Stimulated activated naive B cell treated with anti-CD40 and anti-IgM and Interleukin-4, amounts not matched to agents 10 μg/mL and 1 μg/mL and 100 μg/mL, for 72 hours (primary cell): ENCODE results near the gene AOX1.
"Not testable (repeated sequence)": the region's sequence is repeated elsewhere in the genome, so short reads cannot be mapped to it uniquely, and the experiment has no call there.

Source experiments
- ATAC-seq, 2 donors: fragments of 150-1000 bp; cut with Tn5 transposase; replicated peaks; 2 replicates each; pipeline ENCODE4 v1.10.0; 2021; ENCODE audit warnings: moderate library complexity in 1 of 2
- DNase-seq: peaks from one replicate; pipeline ENCODE4 v3.0.0; 2021
- H3K27ac Mint-ChIP-seq: one replicate; pipeline ENCODE4 v1.8.0; 2022; ENCODE audit warnings: mild to moderate bottlenecking, mixed read lengths
- H3K27me3 Mint-ChIP-seq, 2 donors: one replicate each; pipeline ENCODE4 v1.8.0; 2022; ENCODE audit warnings: mixed read lengths in 2 of 2
- H3K36me3 Mint-ChIP-seq, 2 donors: one replicate each; pipeline ENCODE4 v1.8.0; 2022; ENCODE audit warnings: mixed read lengths in 2 of 2, mild to moderate bottlenecking in 1 of 2
- H3K4me1 Mint-ChIP-seq, 2 donors: one replicate each; pipeline ENCODE4 v1.8.0; 2022; ENCODE audit warnings: mixed read lengths in 2 of 2, mild to moderate bottlenecking in 1 of 2
- H3K4me3 Mint-ChIP-seq, 2 donors: one replicate each; pipeline ENCODE4 v1.8.0; 2022; ENCODE audit warnings: mild to moderate bottlenecking in 2 of 2, mixed read lengths in 2 of 2, moderate library complexity in 1 of 2
- H3K9me3 Mint-ChIP-seq, 2 donors: one replicate each; pipeline ENCODE4 v1.8.0; 2022; ENCODE audit warnings: mixed read lengths in 2 of 2, mild to moderate bottlenecking in 1 of 2

The AOX1 gene

GRCh38 chr2:200677171-200677570, 91.4 kb downstream of the AOX1 start:
- DNase-seq (no peak), ATAC-seq (no peak)
- no peaks in the 10 kb centered on the region for H3K9me3 Mint-ChIP-seq
- no peak overlapping the region for H3K4me3 Mint-ChIP-seq
- H3K27me3 Mint-ChIP-seq: peaks cover 0 to 9% of the 10 kb centered on the region in 2 donors
- H3K4me1 Mint-ChIP-seq: no peaks in the 10 kb centered on the region
- H3K36me3 Mint-ChIP-seq: no peaks in the 10 kb centered on the region
- no peak overlapping the region for H3K27ac Mint-ChIP-seq

GRCh38 chr2:200677721-200678532, 92.1 kb downstream of the AOX1 start:
- no peaks in the 10 kb centered on the region for H3K9me3 Mint-ChIP-seq
- H3K27ac Mint-ChIP-seq: no peak overlapping the region
- H3K27me3 Mint-ChIP-seq: peaks cover 0 to 9% of the 10 kb centered on the region in 2 donors
- no peak for DNase-seq
- H3K36me3 Mint-ChIP-seq: no peaks in the 10 kb centered on the region
- H3K4me3 Mint-ChIP-seq: no peak overlapping the region
- H3K4me1 Mint-ChIP-seq: no peaks in the 10 kb centered on the region
- no peak for ATAC-seq

GRCh38 chr2:200679127-200679526, 93.3 kb downstream of the AOX1 start:
- no peak overlapping the region for H3K4me3 Mint-ChIP-seq
- no peaks in the 10 kb centered on the region for H3K27me3 Mint-ChIP-seq
- no peaks in the 10 kb centered on the region for H3K36me3 Mint-ChIP-seq
- no peaks in the 10 kb centered on the region for H3K4me1 Mint-ChIP-seq
- H3K27ac Mint-ChIP-seq: no peak overlapping the region
- no peak for DNase-seq
- ATAC-seq: no peak
- H3K9me3 Mint-ChIP-seq: no peaks in the 10 kb centered on the region

DNA sequence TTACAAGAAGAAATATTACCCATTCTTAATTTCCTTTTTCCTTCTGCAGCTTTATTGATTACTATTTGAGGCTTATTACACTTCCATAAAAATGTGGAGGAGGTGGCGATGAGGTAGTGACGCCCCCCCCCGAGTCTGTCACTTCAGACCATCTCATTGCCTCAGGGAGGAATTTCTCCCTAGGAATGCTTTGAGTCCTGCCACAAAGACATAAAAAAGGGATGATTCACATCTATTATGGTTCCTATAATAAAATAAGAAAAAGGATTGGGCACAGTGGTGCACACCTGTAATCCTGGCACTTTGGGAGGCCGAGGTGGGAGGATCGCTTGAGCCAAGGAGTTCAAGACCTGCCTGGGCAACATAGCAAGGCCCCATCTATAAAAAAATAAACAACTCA, 93.7 kb downstream of the AOX1 start:
- Mint-ChIP-seq H3K4me1 (no peaks in the 10 kb centered on the region), H3K36me3 (no peaks in the 10 kb centered on the region), H3K9me3 (no peaks in the 10 kb centered on the region), H3K4me3 (no peak overlapping the region), H3K27ac (no peak overlapping the region), H3K27me3 (no peaks in the 10 kb centered on the region)
- DNase-seq: no peak
- ATAC-seq: no peak

DNA sequence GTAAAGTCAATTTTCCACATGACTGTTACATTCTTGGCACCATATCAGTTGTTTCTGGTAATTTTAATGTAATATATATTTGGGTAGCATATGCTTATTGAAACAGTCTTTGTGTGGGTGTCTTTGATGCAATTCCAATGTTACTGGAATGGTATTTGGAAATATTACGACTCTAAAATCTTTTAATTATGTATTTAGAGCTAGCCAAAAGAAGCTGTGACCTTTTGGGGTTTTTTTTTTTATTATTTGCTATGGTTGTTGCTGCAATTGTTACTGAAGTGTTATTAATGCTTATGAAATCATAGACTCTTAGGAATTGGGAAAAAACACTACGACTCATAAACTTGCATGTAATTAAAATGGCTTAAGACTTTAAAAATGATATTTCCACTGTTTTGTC, 95.9 kb downstream of the AOX1 start:
- no peak for DNase-seq

GRCh38 chr2:200682407-200682806, 96.6 kb downstream of the AOX1 start:
- not testable (repeated sequence) for ATAC-seq, DNase-seq, H3K4me3 Mint-ChIP-seq, H3K9me3 Mint-ChIP-seq, H3K27ac Mint-ChIP-seq, H3K4me1 Mint-ChIP-seq, H3K36me3 Mint-ChIP-seq, H3K27me3 Mint-ChIP-seq

More for the DNA sequence above, 95.9 kb downstream of the AOX1 start:
- Mint-ChIP-seq H3K36me3 (no peaks in the 10 kb centered on the region), H3K27ac (no peak overlapping the region), H3K4me1 (no peaks in the 10 kb centered on the region), H3K27me3 (no peaks in the 10 kb centered on the region), H3K4me3 (no peak overlapping the region), H3K9me3 (no peaks in the 10 kb centered on the region)
- no peak for ATAC-seq

DNA sequence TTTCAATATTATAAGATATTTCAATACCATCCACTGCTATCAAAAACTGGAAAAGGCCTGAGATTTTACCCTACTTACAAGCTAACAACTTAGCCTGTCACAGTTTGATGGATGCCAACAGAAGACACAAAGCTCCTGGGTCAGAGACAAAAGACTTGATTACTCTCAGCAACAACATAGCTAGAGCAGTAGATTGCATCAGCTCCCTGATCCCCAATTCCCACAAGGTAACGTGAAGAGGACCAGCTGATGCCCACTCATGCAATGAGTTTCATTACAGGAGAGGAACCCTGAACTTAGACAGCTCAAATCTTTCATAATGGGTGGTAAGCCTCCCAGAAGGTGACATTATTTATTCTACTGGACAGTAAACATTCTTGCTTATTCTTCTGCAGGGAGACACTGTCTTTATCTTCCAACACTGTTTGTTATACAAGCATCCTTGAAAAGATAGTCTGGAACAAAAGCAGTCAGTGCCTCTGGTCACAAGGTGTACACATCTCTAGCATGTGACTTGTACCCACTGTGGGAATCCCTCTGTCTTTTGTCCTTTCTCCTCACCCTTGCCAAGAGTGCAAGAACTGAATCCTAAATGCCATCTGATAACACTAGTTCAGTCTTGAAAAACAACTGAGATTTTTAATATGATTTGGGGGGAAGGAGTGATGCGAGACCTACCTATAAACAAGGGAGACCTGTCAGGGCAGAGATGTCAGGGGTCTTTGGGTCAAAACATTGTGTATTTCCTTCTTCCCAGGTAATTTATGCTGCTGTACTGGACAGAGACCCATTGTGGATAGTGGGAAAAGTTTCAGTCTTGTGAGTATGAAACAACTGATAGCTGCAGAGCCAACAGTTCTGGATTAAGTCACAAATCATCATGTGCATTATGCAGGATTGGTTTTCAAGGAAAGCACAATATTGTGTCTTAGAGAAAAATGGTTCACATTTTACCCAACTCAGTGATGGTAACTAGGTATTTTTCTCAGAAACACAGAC, 102.4 kb downstream of the AOX1 start:
- no peaks in the 10 kb centered on the region for H3K27me3 Mint-ChIP-seq
- no peak for DNase-seq
- H3K4me3 Mint-ChIP-seq: no peak overlapping the region
- no peak overlapping the region for H3K27ac Mint-ChIP-seq
- H3K9me3 Mint-ChIP-seq: no peaks in the 10 kb centered on the region
- H3K4me1 Mint-ChIP-seq: no peaks in the 10 kb centered on the region
- no peak for ATAC-seq
- H3K36me3 Mint-ChIP-seq: no peaks in the 10 kb centered on the region

GRCh38 chr2:200689115-200689514, 103.3 kb downstream of the AOX1 start:
- DNase-seq (no peak), ATAC-seq (no peak)
- Mint-ChIP-seq H3K4me1 (peaks cover 0 to 1% of the 10 kb centered on the region in 2 donors), H3K9me3 (no peaks in the 10 kb centered on the region), H3K27me3 (no peaks in the 10 kb centered on the region), H3K27ac (no peak overlapping the region), H3K36me3 (no peaks in the 10 kb centered on the region), H3K4me3 (no peak overlapping the region)

DNA sequence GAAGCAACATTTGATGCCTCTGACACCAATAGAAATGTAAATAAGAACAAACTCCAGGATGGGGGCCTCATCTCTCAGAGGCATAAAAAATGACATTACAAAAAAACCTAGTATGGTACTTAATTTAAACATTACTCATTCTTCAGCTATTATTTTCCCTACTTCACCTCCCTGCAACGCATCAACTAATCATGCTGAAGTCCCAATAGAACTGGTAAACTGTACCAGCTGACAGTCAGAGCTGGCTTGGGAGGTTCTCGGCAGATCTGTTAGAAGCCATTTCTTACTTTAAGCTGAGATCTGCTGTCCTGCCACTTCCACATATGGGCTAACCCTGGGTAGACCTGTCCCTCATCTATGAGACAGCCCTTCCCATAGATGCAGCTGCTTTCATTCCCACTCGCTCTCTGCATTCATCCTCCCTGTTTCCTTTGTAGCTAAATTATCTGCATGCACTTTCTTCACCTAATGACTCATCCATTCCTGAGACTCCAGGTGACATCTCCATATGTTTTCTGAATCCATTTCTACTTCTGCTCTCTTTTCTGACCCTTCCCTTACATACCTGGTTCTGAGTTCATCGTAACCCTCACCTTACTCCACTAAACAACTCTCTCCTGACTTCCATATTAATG, 108.1 kb downstream of the AOX1 start:
- peaks cover 0 to 5% of the 10 kb centered on the region in 2 donors for H3K4me1 Mint-ChIP-seq
- no peak overlapping the region for H3K27ac Mint-ChIP-seq
- no peaks in the 10 kb centered on the region for H3K36me3 Mint-ChIP-seq
- no peak for DNase-seq
- no peak overlapping the region for H3K4me3 Mint-ChIP-seq
- H3K27me3 Mint-ChIP-seq: no peaks in the 10 kb centered on the region
- ATAC-seq: no peak
- H3K9me3 Mint-ChIP-seq: no peaks in the 10 kb centered on the region

DNA sequence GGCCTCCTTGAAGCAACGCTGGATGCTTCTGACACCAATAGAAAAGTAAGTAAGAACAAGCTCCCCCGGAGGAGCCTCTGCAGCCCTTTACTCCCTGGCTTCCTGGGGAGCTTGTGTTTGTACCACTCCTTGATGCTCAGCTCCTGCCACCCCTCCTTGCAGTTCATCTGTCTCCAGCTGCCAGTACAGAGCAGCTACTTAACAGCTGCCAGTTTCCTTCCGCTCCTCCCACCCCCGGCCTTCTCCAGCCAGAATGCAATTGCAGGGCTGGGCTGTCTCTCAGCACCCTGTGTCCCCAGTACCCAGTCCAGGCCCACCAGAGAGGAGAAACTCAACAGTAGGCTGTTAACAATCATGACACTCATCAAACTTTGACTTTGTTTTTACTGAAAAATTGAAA, 109.4 kb downstream of the AOX1 start:
- no peaks in the 10 kb centered on the region for H3K36me3 Mint-ChIP-seq
- ATAC-seq (peak; percentile 84 to 86), DNase-seq (no peak)
- no peaks in the 10 kb centered on the region for H3K27me3 Mint-ChIP-seq
- peak overlapping the region in 1 of 2 donors; percentile 33 for H3K4me3 Mint-ChIP-seq
- no peaks in the 10 kb centered on the region for H3K9me3 Mint-ChIP-seq
- peak overlapping the region; percentile 56 for H3K27ac Mint-ChIP-seq
- H3K4me1 Mint-ChIP-seq: peaks cover 0 to 5% of the 10 kb centered on the region in 2 donors

- DNase-seq (no peak), ATAC-seq (peak; percentile 45 to 66)
- H3K4me1 Mint-ChIP-seq: peaks cover 0 to 5% of the 10 kb centered on the region in 2 donors
- no peaks in the 10 kb centered on the region for H3K36me3 Mint-ChIP-seq
- H3K27ac Mint-ChIP-seq: no peak overlapping the region
- H3K9me3 Mint-ChIP-seq: no peaks in the 10 kb centered on the region
- H3K27me3 Mint-ChIP-seq: no peaks in the 10 kb centered on the region
- no peak overlapping the region for H3K4me3 Mint-ChIP-seq
Measured at GRCh38 chr2:200695601-200696000, 109.8 kb downstream of the AOX1 start.

GRCh38 chr2:200698217-200698616, 112.4 kb downstream of the AOX1 start:
- no peaks in the 10 kb centered on the region for H3K27me3 Mint-ChIP-seq
- no peak overlapping the region for H3K27ac Mint-ChIP-seq
- peaks cover 6% of the 10 kb centered on the region in 2 donors for H3K4me1 Mint-ChIP-seq
- ATAC-seq (no peak), DNase-seq (no peak)
- no peak overlapping the region for H3K4me3 Mint-ChIP-seq
- H3K9me3 Mint-ChIP-seq: no peaks in the 10 kb centered on the region
- H3K36me3 Mint-ChIP-seq: no peaks in the 10 kb centered on the region

DNA sequence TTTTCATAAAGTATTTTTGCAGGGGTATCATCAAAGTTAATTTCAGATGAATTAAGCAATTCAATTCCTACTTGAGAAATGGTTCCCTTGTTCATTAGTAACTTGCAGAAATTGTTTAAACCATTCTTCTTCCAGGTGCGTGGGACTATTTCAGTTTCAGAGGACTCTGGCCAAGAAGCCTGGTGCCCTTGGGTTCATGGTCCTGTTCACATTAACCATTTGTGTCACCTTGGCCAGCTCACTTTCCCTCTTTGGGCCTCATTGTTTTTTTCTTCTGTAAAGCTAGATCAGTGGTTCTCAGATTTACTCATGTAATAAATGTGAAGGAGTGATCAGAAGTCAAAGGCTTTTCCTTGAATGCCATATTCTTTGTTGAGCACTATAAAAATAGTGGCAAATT, 113.5 kb downstream of the AOX1 start:
- H3K9me3 Mint-ChIP-seq: no peaks in the 10 kb centered on the region
- H3K27ac Mint-ChIP-seq: no peak overlapping the region

DNA sequence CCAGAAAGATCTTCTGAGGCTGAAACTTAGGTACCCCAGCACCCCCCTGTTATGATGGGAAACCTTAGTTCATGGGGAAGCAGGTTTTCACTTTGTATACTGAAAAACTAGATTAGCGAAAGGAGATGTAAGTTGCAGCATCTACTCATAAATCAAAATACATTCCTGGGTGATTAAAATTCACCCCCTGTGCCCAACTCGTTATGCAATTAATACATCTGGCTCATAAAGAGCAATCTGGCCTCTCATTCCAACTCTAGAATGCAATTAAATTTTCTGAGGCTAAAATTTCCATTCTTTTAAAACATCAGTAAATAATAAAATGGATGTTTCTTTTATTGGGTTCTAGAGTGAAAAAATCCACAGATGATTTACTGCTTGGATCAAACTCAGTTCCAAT, 115.0 kb downstream of the AOX1 start:
- peaks cover 0 to 6% of the 10 kb centered on the region in 2 donors for H3K27me3 Mint-ChIP-seq
- no peak overlapping the region for H3K27ac Mint-ChIP-seq
- H3K4me1 Mint-ChIP-seq: peaks cover 2 to 6% of the 10 kb centered on the region in 2 donors
- H3K36me3 Mint-ChIP-seq: no peaks in the 10 kb centered on the region
- no peak overlapping the region for H3K4me3 Mint-ChIP-seq
- H3K9me3 Mint-ChIP-seq: no peaks in the 10 kb centered on the region
- ATAC-seq: no peak
- DNase-seq: no peak

More for the DNA sequence above, 113.5 kb downstream of the AOX1 start:
- ATAC-seq: no peak
- peaks cover 3 to 6% of the 10 kb centered on the region in 2 donors for H3K4me1 Mint-ChIP-seq
- no peak overlapping the region for H3K4me3 Mint-ChIP-seq
- peaks cover 0 to 6% of the 10 kb centered on the region in 2 donors for H3K27me3 Mint-ChIP-seq
- no peak for DNase-seq
- H3K36me3 Mint-ChIP-seq: no peaks in the 10 kb centered on the region
